HG03103 (cell line): Measurements from ENCODE around the gene LEAP2.
"Not testable (repeated sequence)": the region's sequence is repeated elsewhere in the genome, so short reads cannot be mapped to it uniquely, and the experiment has no call there.

ENCODE experiments used
- ATAC-seq: cut with Tn5 transposase; IDR thresholded peaks from one replicate; pipeline ENCODE4 v1.9.1; 2021; ENCODE audit warnings: low read depth; ENCODE audit not compliant: unreplicated experiment

The LEAP2 gene

GRCh38 chr5:132840313-132840712, 33.2 kb upstream of the LEAP2 start:
- ATAC-seq: no peak

- ATAC-seq: no peak
Measured at GRCh38 chr5:132840896-132841295, 32.6 kb upstream of the LEAP2 start.

GRCh38 chr5:132841305-132841704, 32.2 kb upstream of the LEAP2 start:
- ATAC-seq: no peak

GRCh38 chr5:132848270-132848669, 25.2 kb upstream of the LEAP2 start:
- ATAC-seq: no peak

GRCh38 chr5:132849347-132849746, 24.1 kb upstream of the LEAP2 start:
- ATAC-seq: no peak

- ATAC-seq: no peak
Measured at GRCh38 chr5:132850066-132850465, 23.4 kb upstream of the LEAP2 start.

GRCh38 chr5:132853323-132853722, 20.1 kb upstream of the LEAP2 start:
- no peak for ATAC-seq

- no peak for ATAC-seq
Measured at GRCh38 chr5:132853790-132854189, 19.7 kb upstream of the LEAP2 start.

- ATAC-seq: no peak
Measured at GRCh38 chr5:132854301-132854700, 19.2 kb upstream of the LEAP2 start.

- ATAC-seq: not testable (repeated sequence)
Measured at GRCh38 chr5:132854992-132855391, 18.5 kb upstream of the LEAP2 start.

GRCh38 chr5:132856011-132856410, 17.5 kb upstream of the LEAP2 start:
- no peak for ATAC-seq

GRCh38 chr5:132859889-132860437, 13.5 kb upstream of the LEAP2 start:
- ATAC-seq: no peak

- ATAC-seq: no peak
Measured at GRCh38 chr5:132860742-132861141, 12.7 kb upstream of the LEAP2 start.

GRCh38 chr5:132865668-132866341, 7.7 kb upstream of the LEAP2 start:
- ATAC-seq: peak; percentile 16

- peak; percentile 96 for ATAC-seq
Measured at GRCh38 chr5:132866342-132867045, 7.0 kb upstream of the LEAP2 start, which contains the start of the genes GDF9 and UQCRQ. Gene GDF9 (minus strand): TSS chr5:132866469. CDS start chr5:132864533, 1,936 bp downstream. Gene UQCRQ (plus strand): TSS chr5:132866642. CDS start chr5:132866882, 240 bp downstream.

GRCh38 chr5:132867046-132867451, 6.4 kb upstream of the LEAP2 start:
- ATAC-seq: peak; percentile 15

GRCh38 chr5:132868754-132869153, 4.7 kb upstream of the LEAP2 start:
- no peak for ATAC-seq

GRCh38 chr5:132870801-132871200, 2.7 kb upstream of the LEAP2 start:
- no peak for ATAC-seq

GRCh38 chr5:132871459-132872284, 1.8 kb upstream of the LEAP2 start:
- ATAC-seq: no peak

- no peak for ATAC-seq
Measured at GRCh38 chr5:132872788-132873118, 715 bp upstream of the LEAP2 start.

- no peak for ATAC-seq
Measured at GRCh38 chr5:132873930-132874271, 433 bp downstream of the LEAP2 start.
